IPS-11a (cell line): Measurements from ENCODE around the gene SF3A2.
A peak's percentile ranks its signal among the peaks of the same experiment; 100 is the strongest.

Experiments
- H3K4me3 ChIP-seq: one replicate; pipeline ENCODE4 v1.5.1; 2013; ENCODE audit warnings: low read depth, low read length, control low read depth

Gene SF3A2

DNA sequence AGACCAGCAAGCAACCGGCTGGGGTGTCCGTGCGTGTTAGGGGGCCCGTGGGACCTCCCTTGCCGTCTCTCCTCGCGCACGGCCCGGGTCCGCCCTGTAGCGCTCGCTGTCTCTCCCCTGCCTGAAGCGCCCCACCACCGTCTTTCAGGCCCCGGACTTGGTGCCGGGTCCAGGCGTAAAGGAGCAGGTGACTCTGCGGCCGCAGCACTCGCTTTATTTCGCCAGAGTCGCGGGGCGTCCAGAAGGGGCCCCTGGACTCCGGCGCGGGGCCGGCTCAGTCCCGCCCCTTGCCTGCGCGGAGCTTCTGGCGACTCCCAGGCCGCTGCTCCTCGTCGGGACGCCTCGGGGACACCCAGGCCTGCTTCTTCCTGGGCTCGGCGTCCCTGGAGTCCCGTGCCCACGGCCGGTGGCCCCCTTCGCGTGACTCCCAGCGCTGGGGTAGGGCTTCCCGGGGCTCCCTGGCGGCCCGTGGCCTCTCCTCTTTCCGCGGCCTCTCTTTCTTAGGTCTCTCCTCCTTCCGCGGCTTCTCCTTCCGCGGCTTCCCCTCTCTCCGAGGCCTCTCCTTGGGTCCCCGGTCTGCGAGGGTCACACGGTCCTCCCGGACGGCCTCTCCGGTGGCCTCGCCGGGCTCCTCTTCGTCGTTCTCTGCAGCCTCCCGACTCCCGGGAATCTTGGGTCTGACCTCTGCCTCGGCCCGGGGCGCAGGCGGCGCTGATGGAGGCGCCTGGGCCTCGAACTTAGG, 15.6 kb downstream of the SF3A2 start:
- no peak overlapping the region for H3K4me3 ChIP-seq

DNA sequence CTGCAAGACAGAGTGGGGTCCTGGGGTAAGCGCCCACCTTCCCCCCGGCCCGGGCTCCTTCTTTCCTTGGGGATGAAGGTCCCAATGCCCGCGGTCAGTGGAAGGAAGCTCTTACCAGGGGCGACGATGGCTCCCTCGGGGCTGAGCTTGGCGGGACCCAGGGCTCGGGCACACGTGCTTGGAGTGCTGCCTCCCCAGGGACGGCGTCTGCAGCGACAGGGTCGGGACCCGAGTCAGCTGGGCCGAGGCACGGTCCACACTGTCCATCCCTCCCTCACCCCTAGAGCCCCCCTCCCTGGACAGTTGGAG, 16.1 kb downstream of the SF3A2 start:
- no peak overlapping the region for H3K4me3 ChIP-seq

DNA sequence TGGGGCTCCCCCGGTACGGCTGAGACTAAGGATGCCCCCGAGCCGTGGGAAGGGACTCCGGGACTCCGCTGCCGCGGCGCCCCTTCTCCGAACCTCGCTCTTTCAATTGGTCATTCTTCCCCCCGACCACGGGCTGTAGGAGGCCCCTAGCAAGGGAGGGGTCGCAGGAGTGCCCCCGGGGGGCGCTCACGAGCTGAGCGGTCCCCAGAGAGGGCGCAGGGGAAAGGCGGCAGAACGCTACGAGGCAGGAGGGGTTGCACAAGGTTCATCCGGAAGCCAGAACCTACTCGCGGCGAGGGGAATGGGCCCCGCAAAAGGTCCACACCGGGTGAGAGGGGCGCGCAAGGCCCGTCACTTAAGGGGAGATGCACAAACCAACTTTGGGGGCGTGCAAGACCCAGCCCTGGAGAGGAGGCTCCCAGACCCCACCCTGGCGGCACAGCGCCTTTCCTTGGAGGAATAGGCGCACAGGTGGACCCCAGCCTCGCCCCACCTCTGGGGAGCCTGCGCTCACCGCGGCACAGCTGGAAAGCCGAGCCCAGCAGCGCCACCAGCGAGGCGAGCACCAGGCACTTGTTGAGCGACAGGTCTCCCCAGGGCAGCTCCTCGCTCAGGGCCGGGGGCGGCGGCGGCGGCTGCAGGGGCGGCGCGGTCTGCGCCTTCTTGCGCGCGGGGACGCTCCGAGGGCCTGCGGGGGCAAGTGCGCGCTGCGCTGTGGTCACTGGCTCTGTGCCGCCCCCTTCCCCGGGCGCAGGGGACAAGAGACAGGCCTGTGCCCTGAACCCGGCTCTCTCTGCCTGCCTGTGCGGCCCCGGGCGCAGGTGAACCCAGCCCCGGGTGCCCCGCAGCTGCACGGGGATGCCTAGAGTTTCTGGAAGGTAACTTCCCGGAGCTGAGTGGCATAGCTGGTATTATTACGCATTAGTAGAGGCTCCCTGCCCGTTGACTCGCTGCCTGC, 16.8 kb downstream of the SF3A2 start:
- H3K4me3 ChIP-seq, result peak overlapping the region; percentile 30

DNA sequence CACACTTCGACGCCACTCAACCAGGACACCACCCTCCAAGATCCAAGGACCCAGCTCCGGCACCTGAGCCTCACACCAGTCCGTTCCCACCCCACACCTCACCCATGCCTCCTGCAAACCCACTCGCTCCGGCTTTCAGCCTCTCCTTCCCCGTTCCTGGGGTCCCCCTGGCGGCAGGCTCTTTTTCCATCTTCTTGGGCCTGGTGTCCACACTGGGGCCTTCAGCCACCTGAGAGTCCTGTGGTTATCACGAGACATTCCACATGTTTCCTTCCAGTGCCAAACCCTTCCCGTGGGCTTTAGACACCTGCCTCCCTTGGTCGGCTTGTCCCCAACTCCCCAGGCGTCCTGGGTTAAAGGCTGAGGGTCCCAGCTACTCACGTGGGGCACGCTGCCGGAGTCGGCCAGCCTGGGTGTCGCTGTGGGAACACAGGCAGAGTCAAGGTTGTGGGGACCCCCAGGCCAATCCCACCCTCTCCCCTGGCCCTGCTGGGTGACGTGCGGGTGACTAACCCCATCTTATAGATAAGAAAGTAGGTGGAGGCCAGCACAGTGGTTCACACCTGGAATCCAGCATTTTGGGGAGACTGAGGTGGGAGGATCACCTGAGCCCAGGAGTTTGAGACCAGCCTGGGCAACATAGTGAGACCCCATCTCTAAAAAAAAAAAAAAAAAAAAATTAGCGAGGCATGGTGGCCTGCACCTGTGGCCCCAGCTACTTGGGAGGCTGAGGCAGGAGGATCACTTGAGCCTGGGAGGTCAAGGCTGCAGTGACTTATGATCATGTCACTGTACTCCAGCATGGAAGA, 17.6 kb downstream of the SF3A2 start:
- peak overlapping the region; percentile 30 for H3K4me3 ChIP-seq

- no peak overlapping the region for H3K4me3 ChIP-seq
Measured at GRCh38 chr19:2255112-2255845, 18.7 kb downstream of the SF3A2 start.

DNA sequence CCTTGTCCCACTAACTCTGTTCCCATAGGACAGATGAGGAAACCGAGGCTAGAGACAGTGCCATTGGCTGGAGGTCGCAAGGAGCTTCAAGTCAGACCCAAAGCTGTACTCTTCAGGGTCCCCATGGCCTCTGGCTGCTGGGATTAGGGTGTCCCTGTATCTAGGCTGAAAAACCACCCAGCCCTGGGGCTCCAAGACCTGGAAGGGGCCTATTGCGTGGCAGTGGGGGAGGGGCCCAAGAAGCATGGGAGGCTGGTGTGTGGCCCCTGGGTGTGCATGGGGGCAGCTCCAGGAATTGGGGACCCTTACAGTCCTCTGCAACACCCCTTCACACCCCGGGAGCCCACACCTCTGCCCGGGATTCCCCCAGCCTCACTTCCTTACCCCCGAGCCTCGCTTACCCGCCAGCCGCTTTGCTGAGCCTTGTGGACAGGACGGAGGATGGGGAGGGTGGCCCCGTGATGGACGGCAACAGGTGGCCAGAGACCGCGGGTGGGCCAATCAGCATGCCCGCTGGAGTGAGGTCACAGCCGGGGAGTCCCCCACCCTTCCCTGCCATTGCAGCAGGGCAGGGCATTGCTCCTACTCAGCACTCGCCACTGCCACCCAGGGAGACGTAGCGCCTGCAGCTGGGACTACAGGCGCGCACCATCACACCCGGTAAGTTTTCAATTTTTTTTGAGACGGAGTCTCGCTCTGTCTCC, 19.5 kb downstream of the SF3A2 start, which contains the start of gene JSRP1:
Gene JSRP1 (minus strand): TSS at position 436 of the 704 bp plus-strand sequence. CDS start 1,103 bp downstream, outside the sequence.
- H3K4me3 ChIP-seq, result no peak within 1 kb of the TSS

- H3K4me3 ChIP-seq, result no peak overlapping the region
Measured at GRCh38 chr19:2259336-2259735, 22.7 kb downstream of the SF3A2 start.

DNA sequence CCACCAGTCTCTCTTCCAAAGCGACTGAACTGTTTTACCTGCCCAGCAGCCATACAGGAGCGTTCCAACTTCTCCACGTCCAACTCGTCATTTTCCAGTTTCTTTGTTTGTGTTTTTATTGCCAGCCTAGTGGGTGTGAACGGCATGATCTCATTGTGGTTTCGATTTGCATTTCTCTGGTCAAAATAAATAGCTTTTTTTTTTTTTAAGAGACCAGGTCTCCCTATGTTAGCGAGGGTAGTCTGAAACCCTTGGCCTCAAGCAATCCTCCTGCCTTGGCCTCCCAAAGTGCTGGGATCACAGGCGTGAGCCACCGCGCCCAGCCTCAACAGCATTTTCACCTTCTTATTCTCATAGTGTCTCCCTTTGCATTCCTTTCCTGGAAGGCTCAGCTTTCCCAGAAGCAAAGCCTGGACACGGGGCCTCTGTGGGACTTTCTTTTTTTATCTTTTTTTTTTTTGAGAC, 23.7 kb downstream of the SF3A2 start:
- no peak overlapping the region for H3K4me3 ChIP-seq

- H3K4me3 ChIP-seq, result no peak overlapping the region
Measured at GRCh38 chr19:2261438-2262172, 25.0 kb downstream of the SF3A2 start.

- no peak overlapping the region for H3K4me3 ChIP-seq
Measured at GRCh38 chr19:2266183-2266993, 29.8 kb downstream of the SF3A2 start.

- H3K4me3 ChIP-seq, result no peak overlapping the region
Measured at GRCh38 chr19:2268480-2268830, 31.8 kb downstream of the SF3A2 start.

GRCh38 chr19:2268861-2269243, 32.2 kb downstream of the SF3A2 start:
- peak overlapping the region; percentile 55 for H3K4me3 ChIP-seq

- H3K4me3 ChIP-seq, result peak overlapping the region; percentile 95
Measured at GRCh38 chr19:2269244-2270156, 32.9 kb downstream of the SF3A2 start.

- peak overlapping the region; percentile 95 for H3K4me3 ChIP-seq
Measured at GRCh38 chr19:2270157-2270422, 33.5 kb downstream of the SF3A2 start.

GRCh38 chr19:2270423-2271233, 34.0 kb downstream of the SF3A2 start:
- H3K4me3 ChIP-seq, result peak overlapping the region; percentile 95

DNA sequence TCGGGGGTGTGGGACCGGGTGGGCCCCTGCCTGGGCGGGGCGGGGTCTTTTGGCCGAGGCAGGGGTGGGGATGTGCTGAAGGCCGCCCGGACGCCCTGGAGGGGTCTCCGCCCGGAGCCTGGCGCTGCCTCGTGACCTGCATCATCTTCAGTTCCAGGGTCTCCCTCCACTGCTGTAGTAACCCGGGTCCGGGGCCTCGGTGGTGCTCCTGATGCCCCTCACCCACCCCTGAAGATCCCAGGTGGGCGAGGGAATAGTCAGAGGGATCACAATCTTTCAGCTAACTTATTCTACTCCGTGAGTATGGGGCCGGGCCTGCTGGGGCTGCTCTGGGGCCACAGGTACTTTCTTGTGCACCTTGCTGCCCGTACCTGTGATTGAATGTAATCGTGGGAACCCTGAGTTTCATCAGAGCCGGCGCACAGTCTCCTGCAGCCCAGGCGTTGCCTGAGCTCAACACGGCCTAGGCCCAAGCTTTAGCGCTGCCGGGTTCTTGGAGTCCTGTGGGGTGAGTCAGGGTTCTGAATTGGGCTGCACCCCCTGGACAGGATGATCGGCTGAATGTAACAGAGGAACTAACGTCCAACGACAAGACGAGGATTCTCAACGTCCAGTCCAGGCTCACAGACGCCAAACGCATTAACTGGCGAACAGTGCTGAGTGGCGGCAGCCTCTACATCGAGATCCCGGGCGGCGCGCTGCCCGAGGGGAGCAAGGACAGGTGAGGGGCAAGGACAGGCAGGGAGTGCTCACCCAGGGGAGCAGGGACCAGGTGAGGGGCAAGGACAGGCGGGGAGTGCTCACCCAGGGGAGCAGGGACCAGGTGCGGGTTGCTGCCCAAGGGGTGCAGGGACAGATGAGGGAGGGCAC, 34.8 kb downstream of the SF3A2 start:
- H3K4me3 ChIP-seq, result peak overlapping the region; percentile 95
